Fibroblast of lung (primary cell): ENCODE data around the gene MOSMO. TPM values are rescaled to one million over a fixed set of nuclear protein-coding genes. Genes with fewer than 3 reads are reported as not detected.

Experiments used
- DNase-seq, 2 donors: peaks; one replicate each; pipeline versions ENCODE4 v3.0.0 to v3.0.0-alpha.2; 2010; ENCODE audit warnings: low read depth in 2 of 2
- H2AFZ ChIP-seq: 2 replicates; pipeline ENCODE4 v1.5.1; 2012; ENCODE audit warnings: low read length, control low read depth, inconsistent platforms
- H3K27ac ChIP-seq: 2 replicates; pipeline ENCODE4 v1.5.1; 2011; ENCODE audit warnings: low read length, control low read depth; ENCODE audit not compliant: insufficient read depth
- H3K27me3 ChIP-seq: 2 replicates; pipeline ENCODE4 v1.5.1; 2011; ENCODE audit warnings: mild to moderate bottlenecking, low read length; ENCODE audit not compliant: control insufficient read depth, insufficient read depth
- H3K36me3 ChIP-seq: 2 replicates; pipeline ENCODE4 v1.5.1; 2011; ENCODE audit warnings: low read length; ENCODE audit not compliant: control insufficient read depth, insufficient read depth
- H3K4me1 ChIP-seq: 2 replicates; pipeline ENCODE4 v1.5.1; 2011; ENCODE audit warnings: low read length; ENCODE audit not compliant: control insufficient read depth, insufficient read depth; ENCODE audit errors: extremely low read depth
- H3K4me2 ChIP-seq: 2 replicates; pipeline ENCODE4 v1.5.1; 2011; ENCODE audit warnings: low read length, control low read depth; ENCODE audit not compliant: insufficient read depth; ENCODE audit errors: extremely low read depth
- H3K4me3 ChIP-seq, 4 experiments: fragments of 200-600 bp in 1 of 4; sonication (generic) in 1 of 4; replicated peaks in 1 of 4; 2 replicates each; pipeline ENCODE4 v1.5.1; 2011 to 2016; ENCODE audit warnings: low read length in 4 of 4, low read depth in 3 of 4, mild to moderate bottlenecking in 3 of 4, control low read depth in 2 of 4, inconsistent platforms in 1 of 4, mixed read lengths in 1 of 4; ENCODE audit not compliant: insufficient read depth in 1 of 4; ENCODE audit errors: control extremely low read depth in 1 of 4
- H3K79me2 ChIP-seq: 2 replicates; pipeline ENCODE4 v1.5.1; 2012; ENCODE audit warnings: mild to moderate bottlenecking, low read length, inconsistent platforms; ENCODE audit not compliant: control insufficient read depth, insufficient read depth
- H3K9ac ChIP-seq: 2 replicates; pipeline ENCODE4 v1.5.1; 2011; ENCODE audit warnings: mild to moderate bottlenecking, low read length, control low read depth; ENCODE audit not compliant: insufficient read depth
- H3K9me3 ChIP-seq: 2 replicates; pipeline ENCODE4 v1.5.1; 2012; ENCODE audit warnings: low read depth, low read length; ENCODE audit not compliant: control insufficient read depth, insufficient read depth
- H4K20me1 ChIP-seq: 2 replicates; pipeline ENCODE4 v1.5.1; 2011; ENCODE audit warnings: low read length; ENCODE audit not compliant: control insufficient read depth, insufficient read depth; ENCODE audit errors: extremely low read depth
- CTCF ChIP-seq, 2 donors: IDR thresholded peaks in 1 of 2; conservative IDR thresholded peaks in 1 of 2; 1 replicate in 1 of 2; 2 replicates in 1 of 2; pipeline ENCODE4 v1.5.1; 2011 to 2012; ENCODE audit warnings: low read length in 2 of 2, control low read depth in 1 of 2, inconsistent platforms in 1 of 2, low read depth in 1 of 2, mild to moderate bottlenecking in 1 of 2
- EZH2 ChIP-seq: IDR thresholded peaks from 2 replicates; pipeline ENCODE4 v1.5.1; 2012; ENCODE audit warnings: low read length, control low read depth, mild to moderate bottlenecking; ENCODE audit errors: missing control alignments
- polyA plus RNA-seq, 2 donors: library from polyadenylated mRNA; depleted of rRNA in 1 of 2; stranded (reverse) in 1 of 2; unstranded in 1 of 2; fragments of >200 nt; gene quantifications; 2 replicates each; pipeline ENCODE4 v1.2.1, GENCODE V29; 2011 to 2012; ENCODE audit warnings: missing spikeins in 1 of 2
- total RNA-seq: library from RNA; depleted of rRNA; stranded (reverse); fragments of >200 nt; gene quantifications from 2 replicates; pipeline ENCODE4 v1.2.1, GENCODE V29; 2014

The MOSMO gene
- total and polyA plus RNA-seq, 2 donors (not counting 1 experiment from before 2014, with no cell fraction given): 13.7 to 14.0 TPM

- Histone ChIP-seq H3K9ac (no peak overlapping the region), H2AFZ (no peak overlapping the region), H3K27ac (no peak overlapping the region), H3K4me3 (no peak overlapping the region), H3K4me1 (no peaks in the 10 kb centered on the region), H4K20me1 (no peaks in the 10 kb centered on the region), H3K27me3 (no peaks in the 10 kb centered on the region), H3K79me2 (no peaks in the 10 kb centered on the region), H3K4me2 (no peak overlapping the region), H3K36me3 (no peaks in the 10 kb centered on the region), H3K9me3 (no peaks in the 10 kb centered on the region)
- no peak for DNase-seq
- no peak for TF ChIP-seq EZH2
- no peak for TF ChIP-seq CTCF (conservative IDR thresholded peaks at IDR 0.05 in 1 of 2, IDR thresholded peaks at IDR 0.05 in 1 of 2; ENCODE audit: low read depth in 1 of 2, low read length in 2 of 2)
Observed at GRCh38 chr16:22086440-22086839, 78.5 kb downstream of the MOSMO start.

- Histone ChIP-seq H3K4me1 (no peaks in the 10 kb centered on the region), H4K20me1 (no peaks in the 10 kb centered on the region), H2AFZ (no peak overlapping the region), H3K9me3 (no peaks in the 10 kb centered on the region), H3K27me3 (no peaks in the 10 kb centered on the region), H3K4me3 (no peak overlapping the region), H3K79me2 (no peaks in the 10 kb centered on the region), H3K36me3 (no peaks in the 10 kb centered on the region), H3K4me2 (no peak overlapping the region), H3K27ac (no peak overlapping the region), H3K9ac (no peak overlapping the region)
- DNase-seq: no peak
- no peak for TF ChIP-seq CTCF (conservative IDR thresholded peaks at IDR 0.05 in 1 of 2, IDR thresholded peaks at IDR 0.05 in 1 of 2; ENCODE audit: low read depth in 1 of 2, low read length in 2 of 2)
- TF ChIP-seq EZH2: no peak
Observed at GRCh38 chr16:22088642-22089041, 80.7 kb downstream of the MOSMO start.

GRCh38 chr16:22089910-22090309, 82.0 kb downstream of the MOSMO start:
- DNase-seq: no peak
- Histone ChIP-seq H3K4me2 (no peak overlapping the region), H3K79me2 (no peaks in the 10 kb centered on the region), H3K36me3 (no peaks in the 10 kb centered on the region), H3K4me1 (no peaks in the 10 kb centered on the region), H3K27me3 (no peaks in the 10 kb centered on the region), H4K20me1 (no peaks in the 10 kb centered on the region), H3K9ac (no peak overlapping the region), H3K4me3 (no peak overlapping the region), H2AFZ (no peak overlapping the region), H3K27ac (no peak overlapping the region), H3K9me3 (no peaks in the 10 kb centered on the region)
- TF ChIP-seq CTCF (conservative IDR thresholded peaks at IDR 0.05 in 1 of 2, IDR thresholded peaks at IDR 0.05 in 1 of 2; ENCODE audit: low read depth in 1 of 2, low read length in 2 of 2) (no peak), EZH2 (no peak)
